GM19324 (cell line): Measurements from ENCODE around the gene IGFBP2.

Experiments used
- ATAC-seq: cut with Tn5 transposase; IDR thresholded peaks from one replicate; pipeline ENCODE4 v1.9.1; 2021; ENCODE audit warnings: mild to moderate bottlenecking, moderate library complexity; ENCODE audit not compliant: unreplicated experiment, low FRiP score

Gene IGFBP2

GRCh38 chr2:216678813-216679657 is 45.8 kb downstream of the IGFBP2 start:
- ATAC-seq, result no peak

DNA sequence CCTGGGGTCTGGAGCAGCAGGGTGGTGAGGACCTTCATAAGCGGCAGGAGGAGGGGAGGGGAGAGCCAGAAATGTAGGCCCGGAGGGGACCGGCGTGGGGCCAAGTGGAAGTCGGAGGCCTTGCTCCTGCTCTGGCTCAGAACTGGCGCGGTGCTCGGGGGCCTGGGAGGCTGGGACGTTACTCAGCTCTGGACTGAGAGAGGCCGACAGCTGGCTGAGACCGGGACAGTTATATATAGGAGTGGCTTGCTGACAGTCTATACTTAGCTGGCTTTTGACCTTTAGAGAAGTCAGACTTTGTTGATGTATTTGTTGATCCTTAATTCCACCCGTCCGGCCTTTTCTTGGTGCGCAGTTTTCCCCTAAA is 46.4 kb downstream of the IGFBP2 start:
- ATAC-seq, result no peak

- no peak for ATAC-seq
These were observed 47.9 kb downstream of the IGFBP2 start for GRCh38 chr2:216680951-216681629.

DNA sequence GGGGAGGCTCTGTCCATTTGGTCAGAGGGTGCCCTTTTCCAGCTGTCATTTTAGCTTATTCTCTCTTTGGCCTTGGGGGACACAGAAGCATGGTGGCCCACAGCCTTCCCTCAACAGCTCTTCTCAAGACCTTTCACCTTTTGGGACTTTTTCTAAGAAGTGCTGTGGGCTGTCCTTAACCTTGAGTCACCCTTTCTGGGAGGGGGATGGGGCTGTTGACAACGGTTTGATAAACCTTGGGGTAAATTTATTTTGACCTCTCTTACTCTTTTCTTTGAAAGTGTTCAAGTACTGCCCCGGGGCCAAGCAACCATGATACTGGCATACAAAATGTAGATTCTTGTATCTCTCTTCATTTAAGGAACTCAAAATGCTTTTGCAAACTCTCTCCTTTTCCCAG is 48.5 kb downstream of the IGFBP2 start:
- ATAC-seq, result no peak

DNA sequence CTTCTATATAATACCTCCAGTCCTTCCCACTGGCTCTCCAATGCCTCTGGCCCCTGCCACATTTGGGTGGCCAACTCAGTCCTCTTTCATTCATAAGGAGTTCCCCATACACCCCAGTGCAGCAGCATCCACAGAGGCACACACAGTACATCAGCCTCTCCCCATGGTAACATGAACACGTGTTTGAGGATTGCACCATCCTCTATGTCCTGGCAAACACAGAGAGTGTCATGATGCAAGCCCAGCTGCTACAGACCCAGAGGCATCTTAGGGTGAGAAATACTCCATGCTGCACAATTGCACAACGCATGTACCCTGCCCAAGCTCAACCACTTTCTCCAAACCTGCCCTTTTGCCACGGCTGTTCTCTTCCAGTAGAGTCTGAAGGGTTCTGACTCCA is 50.6 kb downstream of the IGFBP2 start:
- ATAC-seq, result no peak

DNA sequence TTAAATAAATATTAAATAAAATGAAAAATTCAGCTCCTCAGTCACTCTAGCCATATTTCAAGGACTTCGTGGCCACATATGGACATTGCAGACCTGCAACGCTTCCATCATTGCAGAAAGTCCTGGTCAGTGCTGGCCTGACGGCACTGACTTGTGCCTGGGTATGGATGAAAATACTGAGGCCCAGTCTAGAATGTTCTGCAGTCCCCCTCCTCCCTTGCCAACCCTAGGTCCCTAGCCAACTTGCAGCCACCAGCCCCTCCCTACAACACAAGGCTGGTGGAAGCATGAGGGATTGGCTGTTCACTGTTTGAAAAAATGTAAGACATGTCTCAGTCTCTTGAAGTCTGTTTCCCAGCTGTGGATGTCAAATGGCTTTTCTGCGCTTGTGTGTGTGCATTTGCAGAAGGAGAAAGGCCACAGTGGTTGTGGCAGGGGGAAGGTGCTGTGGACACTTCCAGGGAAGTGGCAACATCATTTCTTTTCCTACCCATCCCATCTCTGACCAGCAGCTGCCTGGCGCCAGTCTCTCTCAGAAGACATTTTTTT is 52.2 kb downstream of the IGFBP2 start:
- no peak for ATAC-seq

GRCh38 chr2:216687111-216687510 is 53.9 kb downstream of the IGFBP2 start:
- ATAC-seq, result no peak

DNA sequence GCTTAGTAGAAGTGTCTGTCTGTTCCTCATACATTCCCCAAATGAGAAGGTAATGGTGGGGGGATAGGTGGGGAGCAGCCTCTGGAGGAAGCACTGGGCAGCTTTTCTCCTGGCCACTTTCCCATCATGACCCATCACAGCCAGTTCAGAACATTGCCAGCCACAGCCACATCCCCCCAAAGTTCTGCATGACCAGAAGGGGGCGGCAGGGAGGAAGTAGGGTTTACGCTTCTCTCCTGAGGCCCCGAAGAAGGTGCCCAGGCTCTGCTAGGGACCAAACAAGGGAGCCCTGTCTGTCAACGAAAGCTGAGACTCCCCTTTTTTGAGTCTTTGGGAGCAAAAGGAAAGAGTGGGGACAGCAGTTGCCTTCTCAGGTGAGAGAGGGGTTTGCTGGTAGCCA is 54.4 kb downstream of the IGFBP2 start:
- no peak for ATAC-seq

- no peak for ATAC-seq
These were observed 55.6 kb downstream of the IGFBP2 start for GRCh38 chr2:216688731-216689340.

- no peak for ATAC-seq
These were observed 56.2 kb downstream of the IGFBP2 start for GRCh38 chr2:216689397-216689796.

DNA sequence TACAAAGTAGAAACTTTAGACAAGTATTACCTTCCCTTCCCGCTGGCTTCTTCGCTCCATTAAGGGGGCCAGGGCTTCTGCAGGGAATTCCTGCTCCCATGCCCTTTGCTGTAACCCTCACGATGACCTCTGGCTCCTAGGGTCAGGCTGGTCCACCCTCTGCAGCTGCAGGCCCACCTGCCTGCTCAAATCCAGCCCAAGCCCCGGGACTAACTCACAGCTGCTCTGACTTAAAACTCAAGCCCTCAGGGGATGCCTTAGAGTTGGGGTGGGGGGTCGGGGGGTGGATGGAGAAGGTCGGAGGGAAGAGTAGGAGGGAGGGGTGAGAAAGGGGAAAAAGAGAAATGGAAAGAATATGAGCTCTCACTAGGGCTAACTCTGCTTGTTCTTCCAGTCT is 57.2 kb downstream of the IGFBP2 start:
- ATAC-seq, result no peak

GRCh38 chr2:216690853-216691741 is 57.9 kb downstream of the IGFBP2 start:
- ATAC-seq, result no peak

GRCh38 chr2:216692636-216693413 is 59.6 kb downstream of the IGFBP2 start:
- ATAC-seq, result no peak

- no peak for ATAC-seq
These were observed 60.3 kb downstream of the IGFBP2 start for GRCh38 chr2:216693414-216694080.

- ATAC-seq, result no peak
These were observed 61.0 kb downstream of the IGFBP2 start for GRCh38 chr2:216694082-216694825.

- no peak for ATAC-seq
These were observed 61.6 kb downstream of the IGFBP2 start for GRCh38 chr2:216694826-216695217.

DNA sequence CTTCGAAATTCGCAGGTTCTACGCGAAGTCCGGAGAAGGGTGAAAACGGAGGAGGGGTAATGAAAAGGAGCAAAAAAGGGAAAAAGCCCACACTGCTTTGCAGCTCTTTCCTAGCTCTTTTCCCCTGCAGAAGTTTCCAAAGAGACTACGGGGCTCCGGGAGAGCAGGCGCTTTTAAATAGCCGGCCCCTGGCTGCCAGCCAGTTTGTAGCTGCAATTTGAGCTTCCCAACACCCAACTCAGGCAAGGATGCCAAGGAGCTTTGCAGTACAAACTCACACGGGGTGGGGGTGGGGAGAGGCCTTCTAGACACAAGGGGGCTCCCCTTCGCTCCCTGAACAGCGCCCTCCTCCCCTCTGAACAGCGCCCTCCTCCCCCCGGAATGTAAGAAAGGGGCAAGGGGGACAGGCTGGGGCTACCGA is 62.2 kb downstream of the IGFBP2 start, which contains the start of gene IGFBP5:
TSS of gene IGFBP5 (minus strand) at position 149 of the 421 bp plus-strand sequence. CDS start 774 bp downstream, outside the sequence.
- no peak for ATAC-seq

DNA sequence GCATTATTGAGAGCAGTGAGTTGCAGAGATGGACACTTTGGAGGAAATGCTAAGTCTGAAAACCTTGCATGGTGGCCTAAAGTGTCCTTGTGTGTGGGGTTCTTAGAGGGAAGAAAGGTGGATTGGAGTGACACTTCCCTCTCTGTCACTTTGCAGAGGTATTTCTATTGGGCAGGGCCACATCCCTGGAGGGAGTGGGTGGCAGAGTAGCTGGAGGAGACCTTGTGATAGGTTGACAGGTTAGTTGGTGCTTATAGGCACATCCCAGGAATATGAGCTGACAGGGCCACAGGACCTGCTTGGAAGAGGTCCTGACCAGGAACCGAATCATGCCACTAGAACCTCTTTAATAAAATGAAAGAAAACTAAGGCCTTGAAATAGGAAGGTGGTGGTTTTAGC is 63.1 kb downstream of the IGFBP2 start:
- no peak for ATAC-seq
